ENCODE measurements around the gene CHRND.

The CHRND gene

GRCh38 chr2:232492236-232492848, 33.6 kb upstream of the CHRND start:
- TF ChIP-seq CTCF (conservative IDR thresholded peaks at IDR 0.05; ENCODE audit: control insufficient read depth, insufficient read depth, low read depth, low read length) = no peak
- DNase-seq (ENCODE audit: low read depth) = no peak
- H3K4me3 ChIP-seq (ENCODE audit: control insufficient read depth, low read depth, low read length) = no peak overlapping the region

GRCh38 chr2:232492963-232493700, 32.8 kb upstream of the CHRND start:
- no peak overlapping the region for H3K4me3 ChIP-seq (ENCODE audit: control insufficient read depth, low read depth, low read length)
- TF ChIP-seq CTCF (conservative IDR thresholded peaks at IDR 0.05; ENCODE audit: control insufficient read depth, insufficient read depth, low read depth, low read length) = no peak
- no peak for DNase-seq (ENCODE audit: low read depth)

GRCh38 chr2:232493701-232494474, 32.1 kb upstream of the CHRND start:
- TF ChIP-seq CTCF (conservative IDR thresholded peaks at IDR 0.05; ENCODE audit: control insufficient read depth, insufficient read depth, low read depth, low read length) = no peak
- no peak for DNase-seq (ENCODE audit: low read depth)
- H3K4me3 ChIP-seq (ENCODE audit: control insufficient read depth, low read depth, low read length) = no peak overlapping the region

- DNase-seq (ENCODE audit: low read depth) = no peak
- H3K4me3 ChIP-seq (ENCODE audit: control insufficient read depth, low read depth, low read length) = no peak overlapping the region
- no peak for TF ChIP-seq CTCF (conservative IDR thresholded peaks at IDR 0.05; ENCODE audit: control insufficient read depth, insufficient read depth, low read depth, low read length)
These were observed 31.4 kb upstream of the CHRND start for GRCh38 chr2:232494542-232494941.

GRCh38 chr2:232495292-232495691, 30.7 kb upstream of the CHRND start:
- no peak for DNase-seq (ENCODE audit: low read depth)
- no peak overlapping the region for H3K4me3 ChIP-seq (ENCODE audit: control insufficient read depth, low read depth, low read length)
- no peak for TF ChIP-seq CTCF (conservative IDR thresholded peaks at IDR 0.05; ENCODE audit: control insufficient read depth, insufficient read depth, low read depth, low read length)

- no peak for DNase-seq (ENCODE audit: low read depth)
- H3K4me3 ChIP-seq (ENCODE audit: control insufficient read depth, low read depth, low read length) = no peak overlapping the region
- TF ChIP-seq CTCF (conservative IDR thresholded peaks at IDR 0.05; ENCODE audit: control insufficient read depth, insufficient read depth, low read depth, low read length) = no peak
These were observed 29.3 kb upstream of the CHRND start for GRCh38 chr2:232496501-232497270.
